Measurements from ENCODE around the gene ENTHD1. TPM values are rescaled to one million over a fixed set of nuclear protein-coding genes. Genes with fewer than 3 reads are reported as not detected.

ENTHD1 gene
- total RNA-seq, 1 donor from 2014 or later, result not detected

DNA sequence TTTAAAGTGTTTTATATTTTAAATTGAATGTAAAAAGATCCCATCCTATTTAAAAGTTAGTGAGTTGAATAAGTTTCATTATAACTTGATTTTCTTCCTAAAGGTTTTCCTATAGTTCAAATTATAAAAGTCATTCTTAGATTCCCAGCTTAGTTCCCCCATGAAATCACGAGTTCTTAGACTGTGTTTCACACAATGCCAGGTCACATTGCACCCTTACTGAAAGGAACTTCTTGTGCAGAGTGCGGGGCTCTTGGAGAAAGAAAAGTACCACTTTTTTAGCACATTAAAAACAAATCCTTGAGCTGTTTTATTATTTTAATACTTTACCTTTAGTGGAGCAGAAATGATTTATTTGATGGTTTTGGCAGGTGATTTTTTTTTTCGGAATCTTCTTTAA lies 22.9 kb upstream of the ENTHD1 start:
- no peak for DNase-seq (ENCODE audit: low spot score in 2 of 2, unreplicated experiment in 2 of 2)
- Mint-ChIP-seq H3K9me3 (no peaks in the 10 kb centered on the region), H3K4me1 (peaks cover 12% of the 10 kb centered on the region), H3K27me3 (ENCODE audit: low read depth) (peaks cover 36% of the 10 kb centered on the region), H3K27ac (no peak overlapping the region), H3K4me3 (no peak overlapping the region), H3K36me3 (no peaks in the 10 kb centered on the region)
- TF ChIP-seq, protein P1, sequence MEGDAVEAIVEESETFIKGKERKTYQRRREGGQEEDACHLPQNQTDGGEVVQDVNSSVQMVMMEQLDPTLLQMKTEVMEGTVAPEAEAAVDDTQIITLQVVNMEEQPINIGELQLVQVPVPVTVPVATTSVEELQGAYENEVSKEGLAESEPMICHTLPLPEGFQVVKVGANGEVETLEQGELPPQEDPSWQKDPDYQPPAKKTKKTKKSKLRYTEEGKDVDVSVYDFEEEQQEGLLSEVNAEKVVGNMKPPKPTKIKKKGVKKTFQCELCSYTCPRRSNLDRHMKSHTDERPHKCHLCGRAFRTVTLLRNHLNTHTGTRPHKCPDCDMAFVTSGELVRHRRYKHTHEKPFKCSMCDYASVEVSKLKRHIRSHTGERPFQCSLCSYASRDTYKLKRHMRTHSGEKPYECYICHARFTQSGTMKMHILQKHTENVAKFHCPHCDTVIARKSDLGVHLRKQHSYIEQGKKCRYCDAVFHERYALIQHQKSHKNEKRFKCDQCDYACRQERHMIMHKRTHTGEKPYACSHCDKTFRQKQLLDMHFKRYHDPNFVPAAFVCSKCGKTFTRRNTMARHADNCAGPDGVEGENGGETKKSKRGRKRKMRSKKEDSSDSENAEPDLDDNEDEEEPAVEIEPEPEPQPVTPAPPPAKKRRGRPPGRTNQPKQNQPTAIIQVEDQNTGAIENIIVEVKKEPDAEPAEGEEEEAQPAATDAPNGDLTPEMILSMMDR (IDR thresholded peaks at IDR 0.05; ENCODE audit: unreplicated experiment), result no peak

DNA sequence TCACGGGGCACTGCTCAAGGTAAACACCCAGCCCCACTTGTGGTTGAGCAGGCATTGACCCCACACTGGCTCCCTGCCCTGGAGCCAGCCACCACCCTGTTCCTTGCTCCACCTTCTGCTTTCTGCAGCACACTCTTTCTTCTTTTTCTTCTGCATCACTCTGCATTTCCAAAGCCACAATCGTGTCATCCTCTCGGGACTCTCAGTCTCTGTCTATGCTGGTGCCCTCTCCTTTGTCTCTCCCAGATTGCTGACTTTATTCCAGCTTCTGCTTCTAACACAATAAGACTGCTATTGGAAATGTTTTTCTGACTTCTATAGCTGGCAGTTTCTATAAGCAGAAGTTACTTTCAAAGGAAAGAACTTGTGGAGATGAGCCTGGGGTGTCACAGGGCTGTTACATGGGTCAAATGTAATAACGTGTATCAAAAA lies 21.8 kb upstream of the ENTHD1 start:
- Mint-ChIP-seq H3K4me1 (peaks cover 12% of the 10 kb centered on the region), H3K27me3 (ENCODE audit: low read depth) (peaks cover 40% of the 10 kb centered on the region), H3K36me3 (no peaks in the 10 kb centered on the region), H3K27ac (no peak overlapping the region), H3K9me3 (no peaks in the 10 kb centered on the region), H3K4me3 (no peak overlapping the region)
- TF ChIP-seq, protein P1 (IDR thresholded peaks at IDR 0.05; ENCODE audit: unreplicated experiment), result no peak
- no peak for DNase-seq (ENCODE audit: low spot score in 2 of 2, unreplicated experiment in 2 of 2)

DNA sequence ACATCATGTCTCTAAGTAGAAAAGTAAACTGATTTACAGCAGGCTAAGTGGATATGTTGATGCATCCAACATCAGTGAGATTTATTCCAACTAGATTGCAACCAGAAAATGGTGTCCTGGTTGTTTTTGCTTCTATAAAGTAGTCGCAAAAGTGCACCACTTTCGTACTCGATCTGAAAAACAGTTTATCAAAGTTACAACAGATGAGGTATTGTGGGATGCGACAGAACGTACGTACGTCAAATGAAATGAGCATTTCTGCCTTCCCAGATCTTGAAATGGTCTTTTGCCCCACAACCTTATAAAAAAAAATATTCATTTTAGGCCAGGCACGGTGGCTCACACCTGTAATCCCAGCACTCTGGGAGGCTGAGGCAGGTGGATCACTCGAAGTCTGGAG lies 21.0 kb upstream of the ENTHD1 start:
- Mint-ChIP-seq H3K9me3 (no peaks in the 10 kb centered on the region), H3K4me3 (no peak overlapping the region), H3K27ac (no peak overlapping the region), H3K36me3 (no peaks in the 10 kb centered on the region), H3K4me1 (peaks cover 12% of the 10 kb centered on the region), H3K27me3 (ENCODE audit: low read depth) (peaks cover 38% of the 10 kb centered on the region)
- TF ChIP-seq, protein P1 (IDR thresholded peaks at IDR 0.05; ENCODE audit: unreplicated experiment), result no peak
- no peak for DNase-seq (ENCODE audit: low spot score in 2 of 2, unreplicated experiment in 2 of 2)

DNA sequence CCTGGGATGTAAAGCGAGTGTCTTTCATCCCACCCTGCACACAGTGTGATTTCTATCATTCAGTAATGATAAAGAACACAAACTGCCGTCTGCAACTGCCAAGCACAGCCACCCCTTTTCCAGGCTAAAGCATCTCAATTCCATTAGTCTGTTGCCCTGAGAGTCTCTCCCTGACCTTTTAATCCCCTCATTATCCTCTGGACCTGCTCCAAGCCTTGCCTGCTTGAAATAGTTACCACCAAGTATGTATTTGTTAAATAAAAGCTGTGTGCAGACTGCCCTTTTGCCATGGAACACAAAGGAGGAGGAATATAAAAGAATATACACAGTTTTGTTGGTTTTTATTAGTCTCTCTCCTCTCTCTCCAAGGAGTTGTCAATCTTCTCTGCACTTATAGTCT lies 20.3 kb upstream of the ENTHD1 start:
- TF ChIP-seq, protein P1 (IDR thresholded peaks at IDR 0.05; ENCODE audit: unreplicated experiment), result no peak
- Mint-ChIP-seq H3K36me3 (no peaks in the 10 kb centered on the region), H3K27me3 (ENCODE audit: low read depth) (peaks cover 43% of the 10 kb centered on the region), H3K9me3 (no peaks in the 10 kb centered on the region), H3K27ac (no peak overlapping the region), H3K4me3 (no peak overlapping the region), H3K4me1 (peaks cover 12% of the 10 kb centered on the region)
- DNase-seq (ENCODE audit: low spot score in 2 of 2, unreplicated experiment in 2 of 2), result no peak

DNA sequence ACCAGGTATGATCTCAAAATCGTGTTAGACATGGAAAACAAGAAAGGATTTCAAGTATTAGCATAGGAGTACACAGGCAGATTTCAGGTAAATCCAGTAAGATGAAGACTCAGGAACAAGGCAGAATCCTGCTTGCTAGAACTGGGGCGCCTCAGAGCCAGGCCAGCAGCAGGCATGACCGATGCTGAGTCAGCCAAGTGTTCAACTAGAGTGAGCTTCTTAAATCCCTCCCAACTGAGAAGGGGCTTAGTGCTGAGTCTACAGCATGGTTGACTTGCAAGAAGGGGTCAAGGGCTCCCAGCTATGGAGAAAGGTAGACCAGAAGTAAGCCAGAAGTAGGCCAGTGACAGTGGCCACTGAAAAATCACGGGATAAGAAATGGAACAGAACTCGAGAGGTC lies 19.8 kb upstream of the ENTHD1 start:
- no peak overlapping the region for H3K27ac Mint-ChIP-seq
- no peak for DNase-seq (ENCODE audit: low spot score in 2 of 2, unreplicated experiment in 2 of 2)
- no peak overlapping the region for H3K4me3 Mint-ChIP-seq
- no peaks in the 10 kb centered on the region for H3K36me3 Mint-ChIP-seq
- TF ChIP-seq, protein P1 (IDR thresholded peaks at IDR 0.05; ENCODE audit: unreplicated experiment), result no peak
- peaks cover 12% of the 10 kb centered on the region for H3K4me1 Mint-ChIP-seq
- H3K27me3 Mint-ChIP-seq (ENCODE audit: low read depth), result peaks cover 49% of the 10 kb centered on the region
- no peaks in the 10 kb centered on the region for H3K9me3 Mint-ChIP-seq
